NCI-H2029 (cell line): ENCODE data around the gene MAP3K6.

Source experiments
- DNase-seq: peaks from one replicate; lab custom pipeline; 2025; lab: John Stamatoyannopoulos, UW

Gene MAP3K6

GRCh38 chr1:27355683-27356082 is 11.1 kb downstream of the MAP3K6 start:
- no peak for DNase-seq

- DNase-seq, result no peak
These were observed 13.1 kb downstream of the MAP3K6 start for GRCh38 chr1:27353629-27354028.

GRCh38 chr1:27353166-27353565 is 13.6 kb downstream of the MAP3K6 start:
- no peak for DNase-seq

- DNase-seq, result no peak
These were observed 15.1 kb downstream of the MAP3K6 start for GRCh38 chr1:27351541-27352107.

GRCh38 chr1:27350663-27351540 is 15.9 kb downstream of the MAP3K6 start:
- no peak for DNase-seq

GRCh38 chr1:27349784-27350662 is 16.7 kb downstream of the MAP3K6 start:
- DNase-seq, result peak; percentile 69

- DNase-seq, result peak; percentile 63
These were observed 17.6 kb downstream of the MAP3K6 start for GRCh38 chr1:27348861-27349783.

GRCh38 chr1:27346991-27347624 is 19.7 kb downstream of the MAP3K6 start:
- DNase-seq, result no peak

GRCh38 chr1:27346357-27346756 is 20.4 kb downstream of the MAP3K6 start:
- DNase-seq, result no peak

- DNase-seq, result no peak
These were observed 21.5 kb downstream of the MAP3K6 start for GRCh38 chr1:27345272-27345671.

- no peak for DNase-seq
These were observed 23.1 kb downstream of the MAP3K6 start for GRCh38 chr1:27343639-27344025.

- DNase-seq, result no peak
These were observed 23.8 kb downstream of the MAP3K6 start for GRCh38 chr1:27342778-27343638.

GRCh38 chr1:27342391-27342777 is 24.4 kb downstream of the MAP3K6 start:
- DNase-seq, result no peak

GRCh38 chr1:27341525-27342252 is 25.1 kb downstream of the MAP3K6 start, which contains the start of gene SYTL1:
Gene SYTL1 (plus strand): TSS chr1:27342022. CDS start chr1:27345335, 3,313 bp downstream.
- DNase-seq, result peak; percentile 51

GRCh38 chr1:27339213-27339612 is 27.5 kb downstream of the MAP3K6 start:
- no peak for DNase-seq

- DNase-seq, result no peak
These were observed 28.0 kb downstream of the MAP3K6 start for GRCh38 chr1:27338751-27339150.

- no peak for DNase-seq
These were observed 30.0 kb downstream of the MAP3K6 start for GRCh38 chr1:27336756-27337155.

GRCh38 chr1:27335506-27336422 is 31.0 kb downstream of the MAP3K6 start:
- no peak for DNase-seq
